Stimulated activated CD8-positive, alpha-beta memory T cell treated with anti-CD3 and anti-CD28 coated beads, Interleukin-15, amount 100 ng/mL, for 1 hour (primary cell): ENCODE data around the gene PHPT1.
"Not testable (repeated sequence)": the region's sequence is repeated elsewhere in the genome, so short reads cannot be mapped to it uniquely, and the experiment has no call there.

Experiments
- DNase-seq: peaks from one replicate; pipeline ENCODE4 v3.0.0-alpha.2; 2020; ENCODE audit warnings: low read depth

Gene PHPT1

DNA sequence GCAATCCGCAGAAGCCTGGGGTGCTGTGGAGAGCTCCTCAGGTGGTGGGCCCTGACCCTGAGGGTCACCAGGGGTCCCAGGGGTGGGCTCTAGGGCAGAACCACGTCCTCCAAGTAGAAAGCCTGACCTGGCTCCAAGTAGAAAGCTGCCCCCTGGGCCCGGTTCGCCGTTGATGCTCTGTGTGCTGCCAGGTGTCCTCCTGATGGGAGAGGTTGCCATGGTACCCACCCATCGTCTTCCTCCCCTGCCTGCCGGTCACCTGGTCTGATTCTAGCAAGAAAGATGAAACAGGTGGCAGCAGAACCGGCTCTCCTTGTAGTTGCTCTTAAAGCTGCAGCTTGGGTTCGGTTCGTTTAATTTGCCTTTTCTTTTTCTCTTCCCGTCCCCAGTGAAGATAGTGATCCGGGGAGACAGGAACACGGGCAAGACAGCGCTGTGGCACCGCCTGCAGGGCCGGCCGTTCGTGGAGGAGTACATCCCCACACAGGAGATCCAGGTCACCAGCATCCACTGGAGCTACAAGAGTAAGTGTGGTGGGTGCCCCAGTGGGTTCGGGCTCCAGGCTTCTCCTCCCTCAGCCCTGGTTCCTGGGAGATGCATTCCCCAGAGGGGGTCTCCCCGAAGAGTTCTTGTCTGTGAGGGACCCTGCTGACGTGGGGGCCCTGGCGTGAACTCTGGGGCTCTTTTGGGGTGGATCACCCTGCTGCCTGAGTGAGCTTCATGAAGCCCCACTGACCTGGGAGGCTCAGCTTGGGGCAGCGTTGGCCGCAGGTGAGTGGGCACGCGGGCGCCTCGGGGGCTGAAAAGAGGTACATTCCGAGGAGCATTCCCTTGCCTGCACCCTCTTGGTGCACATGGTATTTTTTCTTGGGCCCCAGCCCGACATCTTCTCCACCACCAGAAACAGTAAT lies 25.8 kb upstream of the PHPT1 start:
- DNase-seq: no peak

DNA sequence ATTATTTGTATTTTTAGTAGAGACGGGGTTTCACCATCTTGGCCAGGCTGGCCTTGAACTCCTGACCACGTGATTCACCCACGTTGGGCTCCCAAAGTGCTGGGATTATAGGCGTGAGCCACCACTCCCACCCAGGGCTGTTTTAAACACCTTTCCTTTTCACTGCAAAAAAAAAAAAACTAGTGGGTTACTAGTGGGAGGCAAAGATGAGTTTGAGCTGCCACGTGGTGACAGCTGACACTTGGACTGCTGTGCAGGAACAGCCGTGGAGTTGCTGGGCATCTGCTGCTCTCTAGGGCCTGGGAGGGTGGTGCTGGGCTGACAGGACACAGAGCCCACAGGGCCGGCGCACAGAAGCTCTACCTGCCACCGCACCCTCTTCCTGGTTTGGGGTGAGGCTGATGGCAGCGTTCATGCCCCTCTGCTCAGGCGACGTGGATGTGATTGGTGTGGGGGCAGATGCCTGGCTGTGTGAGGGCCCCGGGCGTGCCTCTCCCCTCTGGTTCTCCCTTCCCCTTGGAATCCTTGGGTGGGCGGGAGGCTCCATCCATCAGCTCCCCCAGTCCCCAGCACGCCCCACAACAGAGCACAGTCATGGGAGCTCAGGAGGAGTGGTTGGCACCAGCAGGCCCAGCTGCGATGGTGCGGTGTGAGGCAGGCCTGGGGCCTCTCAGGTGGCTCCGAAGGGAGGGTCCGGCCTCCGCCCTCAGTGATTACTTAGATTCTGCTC lies 24.5 kb upstream of the PHPT1 start:
- no peak for DNase-seq

DNA sequence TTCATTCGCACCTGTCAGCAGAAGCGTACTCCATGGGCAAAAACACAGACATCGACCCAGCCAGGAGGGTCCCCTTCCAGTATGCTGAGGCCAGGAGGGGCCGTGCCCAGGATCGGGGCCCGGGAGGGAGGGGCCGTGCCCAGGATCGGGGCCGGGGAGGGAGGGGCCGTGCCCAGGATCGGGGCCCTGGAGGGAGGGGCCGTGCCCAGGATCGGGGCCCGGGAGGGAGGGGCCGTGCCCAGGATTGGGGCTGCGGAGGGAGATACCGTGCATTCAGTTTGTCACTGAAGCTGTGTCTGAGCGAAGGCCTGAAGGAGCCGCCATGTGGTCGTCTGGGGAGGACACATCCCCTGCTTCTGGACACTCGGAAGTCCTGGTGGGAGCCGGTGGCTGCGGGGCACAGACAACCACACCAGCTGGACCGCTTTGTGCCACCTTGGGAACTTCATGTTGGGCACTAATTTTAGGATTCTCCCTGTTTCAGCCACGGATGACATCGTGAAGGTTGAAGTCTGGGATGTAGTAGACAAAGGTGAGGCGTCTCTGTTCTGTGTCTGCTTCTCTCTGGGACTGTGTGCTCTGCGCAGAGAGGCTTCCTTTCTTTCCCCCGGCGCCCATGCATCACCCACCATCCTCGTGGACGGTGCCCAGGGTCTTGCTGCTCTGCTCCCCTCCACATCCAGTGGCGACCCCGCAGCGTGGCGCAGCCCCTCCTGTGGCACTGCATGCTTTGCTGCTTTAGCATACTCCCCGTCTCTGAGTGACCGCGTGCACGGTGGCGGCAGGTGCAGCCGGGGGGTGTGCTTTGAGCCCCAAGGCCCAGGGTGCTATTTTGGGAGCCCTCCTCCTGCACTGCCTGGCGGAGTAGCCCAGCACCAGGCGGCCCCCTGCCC lies 23.7 kb upstream of the PHPT1 start:
- no peak for DNase-seq

GRCh38 chr9:136826188-136826541 lies 23.0 kb upstream of the PHPT1 start:
- DNase-seq: no peak

DNA sequence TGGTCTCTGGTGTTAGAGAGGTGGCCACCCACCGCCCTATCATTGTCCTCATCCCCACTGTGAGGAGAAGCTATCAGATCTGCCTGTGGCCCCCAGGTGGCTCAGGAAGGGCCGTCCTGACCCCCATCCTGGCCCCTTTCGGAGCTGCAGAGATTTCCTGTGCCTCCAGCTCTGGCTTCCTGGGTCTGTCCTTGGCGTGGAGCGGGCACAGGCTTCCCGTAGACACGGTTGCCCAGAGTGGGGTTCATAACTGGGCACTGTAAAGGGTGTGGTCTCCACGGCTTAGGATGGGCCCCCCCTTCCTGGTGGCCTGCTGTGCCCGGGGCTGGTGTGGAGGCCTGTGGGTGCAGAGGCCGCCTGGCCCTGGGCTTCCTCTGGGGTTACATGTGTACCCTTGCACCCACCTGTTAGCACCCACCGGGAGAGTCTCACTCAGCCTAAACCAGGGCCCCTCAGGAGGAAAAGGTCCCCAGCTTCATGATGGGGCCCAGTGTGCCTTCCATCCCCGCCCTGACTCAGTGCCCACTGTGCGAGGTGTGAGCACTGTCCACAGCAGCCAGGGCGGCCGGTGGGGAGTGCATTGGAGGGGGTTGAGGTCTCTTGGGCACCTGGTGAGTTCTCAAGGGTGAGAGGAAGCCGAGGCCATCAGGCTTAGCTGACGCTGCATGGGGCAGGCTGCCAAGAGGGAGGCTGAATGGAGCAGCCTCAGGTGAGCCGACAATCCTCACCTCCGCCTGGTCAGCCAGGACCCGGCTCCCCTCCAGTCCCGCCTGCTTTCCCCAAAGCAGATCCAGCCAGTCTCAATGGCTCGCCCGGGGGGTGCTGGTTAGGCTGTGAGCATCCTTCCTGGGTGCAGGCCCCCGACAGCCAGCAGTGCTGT lies 22.3 kb upstream of the PHPT1 start:
- no peak for DNase-seq

DNA sequence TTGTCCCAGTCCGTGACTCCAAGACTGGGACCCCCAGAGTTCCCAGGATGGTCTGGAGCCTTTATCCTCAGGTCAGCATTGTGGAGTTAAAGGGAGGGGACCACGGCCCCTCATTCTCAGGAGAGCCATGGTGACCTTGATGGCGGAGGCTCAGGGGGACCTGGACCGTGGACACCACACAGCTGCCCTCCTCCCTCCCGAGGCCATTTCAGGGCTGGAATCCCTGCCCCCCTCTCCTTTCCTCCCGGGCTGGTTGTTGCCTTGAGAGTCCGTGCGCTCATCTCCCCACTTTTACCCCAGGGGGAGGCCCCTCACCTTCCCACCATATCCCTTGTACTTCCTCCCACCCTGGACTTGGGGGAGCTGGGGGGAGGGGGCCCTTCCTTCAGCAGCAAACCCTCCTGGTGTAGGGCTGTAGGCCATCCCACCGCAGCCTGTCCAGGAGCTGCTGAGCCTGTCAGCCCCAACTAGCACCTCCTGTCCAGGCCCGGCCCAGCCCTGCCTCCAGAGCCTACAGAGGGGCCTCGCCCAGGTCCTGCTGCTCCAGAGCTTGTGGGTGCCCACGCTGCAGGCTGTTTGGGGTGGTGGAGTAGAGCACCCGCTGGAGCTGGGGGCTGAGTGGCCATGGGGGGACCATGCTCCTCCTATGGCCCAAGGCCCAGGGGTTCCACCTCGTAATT lies 21.3 kb upstream of the PHPT1 start:
- no peak for DNase-seq

GRCh38 chr9:136828474-136829140 lies 20.6 kb upstream of the PHPT1 start:
- no peak for DNase-seq

DNA sequence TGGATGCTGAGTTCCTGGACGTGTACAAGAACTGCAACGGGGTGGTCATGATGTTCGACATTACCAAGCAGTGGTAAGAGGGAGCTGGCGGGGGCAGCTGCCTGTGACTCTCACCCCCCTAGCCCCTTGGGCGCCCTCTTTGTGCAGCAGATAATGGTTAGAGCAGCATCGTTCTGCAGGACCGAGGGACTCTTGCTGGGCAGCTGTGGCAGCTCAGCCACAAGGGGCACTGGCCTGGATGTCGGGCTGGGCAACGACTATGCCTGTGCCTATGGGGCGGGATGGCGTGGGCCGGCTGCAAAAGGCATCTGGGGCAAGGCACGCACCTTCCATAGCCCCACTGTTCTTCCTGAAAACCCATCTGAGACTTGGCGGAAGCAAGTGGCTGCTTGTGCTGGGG lies 19.8 kb upstream of the PHPT1 start:
- no peak for DNase-seq

GRCh38 chr9:136829981-136830885 lies 19.0 kb upstream of the PHPT1 start:
- no peak for DNase-seq

DNA sequence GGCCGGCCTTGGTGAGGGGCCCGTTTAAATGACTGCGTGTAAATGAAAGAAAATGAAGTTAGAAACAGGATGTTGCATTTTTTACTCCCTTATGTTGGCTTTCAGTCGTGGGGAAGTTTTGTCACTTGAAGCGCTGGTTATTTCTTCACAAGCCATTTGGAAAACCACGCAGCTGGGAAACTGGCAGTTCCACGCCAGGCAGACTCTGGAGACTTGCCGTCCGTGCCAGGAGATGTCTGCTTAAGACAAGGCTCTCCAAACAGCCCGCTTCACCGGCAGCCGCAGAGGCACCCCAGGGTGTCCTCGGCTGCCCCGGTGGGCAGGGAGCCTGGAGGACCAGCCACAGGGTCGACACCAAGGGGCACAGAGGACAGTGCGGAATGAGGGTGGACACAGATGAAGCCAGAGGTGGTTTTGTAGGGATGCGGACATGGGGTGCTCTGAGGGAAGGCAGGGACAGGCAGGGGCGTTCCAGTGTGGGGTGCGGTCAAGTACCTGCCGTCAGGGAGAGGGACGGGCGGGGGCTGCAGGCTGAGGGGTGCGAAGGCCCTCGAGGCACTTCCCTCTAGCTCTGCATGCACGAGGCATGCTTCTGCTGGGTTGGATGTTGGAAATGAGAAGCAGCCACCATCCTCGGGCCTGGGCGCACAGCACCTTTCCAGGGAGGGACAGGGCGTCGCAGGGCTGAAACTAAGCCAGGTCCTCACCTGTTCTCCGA lies 18.0 kb upstream of the PHPT1 start:
- DNase-seq: no peak

GRCh38 chr9:136831720-136832104 lies 17.5 kb upstream of the PHPT1 start:
- no peak for DNase-seq

GRCh38 chr9:136832581-136832980 lies 16.6 kb upstream of the PHPT1 start:
- DNase-seq: no peak

DNA sequence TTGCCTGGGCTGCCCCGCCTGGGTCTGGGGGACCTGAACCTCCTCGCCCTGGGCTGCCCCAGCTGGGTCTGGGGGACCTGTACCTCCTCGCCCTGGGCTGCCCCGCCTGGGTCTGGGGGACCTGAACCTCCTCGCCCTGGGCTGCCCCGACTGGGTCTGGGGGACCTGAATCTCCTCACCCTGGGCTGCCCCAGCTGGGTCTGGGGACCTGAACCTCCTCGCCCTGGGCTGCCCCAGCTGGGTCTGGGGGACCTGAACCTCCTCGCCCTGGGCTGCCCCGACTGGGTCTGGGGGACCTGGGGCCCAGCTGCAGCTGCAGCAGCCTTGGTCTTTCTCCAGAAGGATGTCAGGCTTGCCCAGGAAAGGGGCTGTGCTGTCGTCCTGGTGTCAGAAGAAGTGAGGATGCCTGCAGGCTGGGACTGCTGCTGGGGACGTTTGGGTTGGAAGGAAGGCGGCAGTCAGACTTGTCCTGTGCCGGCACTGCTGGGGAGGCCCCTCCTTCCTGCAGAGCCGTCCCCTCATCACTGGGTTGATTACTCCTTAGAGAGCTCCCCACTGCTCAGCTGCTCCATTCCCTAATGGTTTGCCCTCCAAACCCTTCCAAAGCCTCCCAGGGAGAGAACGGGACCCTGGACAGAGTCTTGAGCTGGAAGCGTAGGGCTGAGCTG lies 15.7 kb upstream of the PHPT1 start:
- DNase-seq: not testable (repeated sequence)

GRCh38 chr9:136835162-136835931 lies 13.9 kb upstream of the PHPT1 start:
- DNase-seq: no peak

DNA sequence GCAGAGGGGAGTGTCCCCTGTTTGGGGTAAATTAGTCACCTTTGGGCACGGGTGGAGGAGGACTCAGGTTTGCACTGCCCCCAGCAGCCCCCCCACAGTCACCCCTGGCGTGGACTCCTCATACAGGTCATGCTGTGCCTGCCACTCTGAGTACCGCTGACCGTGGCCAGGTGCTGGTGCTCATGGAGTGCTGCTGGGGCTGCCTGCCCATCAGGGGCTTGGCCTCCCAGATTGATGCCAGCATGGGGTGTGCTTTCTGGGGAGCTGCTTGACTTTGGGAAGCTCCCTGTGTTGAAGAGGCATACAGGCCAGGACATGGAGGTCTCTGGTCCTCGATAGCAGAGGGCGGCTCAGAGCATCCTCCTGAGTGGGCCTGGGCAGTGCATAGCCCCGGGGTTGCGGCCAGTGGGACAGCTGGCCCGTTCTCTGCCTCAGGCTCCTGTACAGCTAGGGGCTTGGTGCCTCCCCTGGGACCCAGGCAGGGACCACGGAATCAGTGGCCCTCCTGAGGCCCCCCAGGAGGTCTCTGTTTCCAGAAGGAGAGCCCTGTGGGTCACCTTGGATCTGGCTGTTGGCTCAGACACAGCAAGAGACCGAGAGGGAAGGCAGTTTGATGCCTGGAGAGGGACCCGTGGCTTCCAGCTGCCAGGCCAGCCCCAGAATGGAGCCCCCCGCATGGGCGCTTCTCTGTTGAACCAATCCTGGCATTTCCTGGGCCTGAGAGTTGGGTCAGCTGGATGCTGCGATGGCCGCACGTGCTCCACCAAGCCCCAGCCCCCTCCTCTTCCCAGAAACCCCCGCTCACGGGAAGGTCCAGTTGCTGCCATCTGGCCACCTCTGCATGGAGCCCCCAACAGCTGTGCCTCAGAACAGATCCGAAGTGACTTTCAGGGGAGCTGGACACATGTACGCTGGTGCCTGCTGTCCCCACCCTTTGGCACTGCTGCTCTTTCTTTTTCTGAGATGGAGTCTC lies 13.0 kb upstream of the PHPT1 start:
- DNase-seq: no peak
